NCI-H2196 (cell line): Measurements from ENCODE around the gene MYBBP1A.

Source experiments
- DNase-seq: peaks from one replicate; lab custom pipeline; 2025; ENCODE audit not compliant: unreplicated experiment; lab: John Stamatoyannopoulos, UW

MYBBP1A gene

GRCh38 chr17:4506175-4506813 is 48.9 kb downstream of the MYBBP1A start:
- DNase-seq, result no peak

DNA sequence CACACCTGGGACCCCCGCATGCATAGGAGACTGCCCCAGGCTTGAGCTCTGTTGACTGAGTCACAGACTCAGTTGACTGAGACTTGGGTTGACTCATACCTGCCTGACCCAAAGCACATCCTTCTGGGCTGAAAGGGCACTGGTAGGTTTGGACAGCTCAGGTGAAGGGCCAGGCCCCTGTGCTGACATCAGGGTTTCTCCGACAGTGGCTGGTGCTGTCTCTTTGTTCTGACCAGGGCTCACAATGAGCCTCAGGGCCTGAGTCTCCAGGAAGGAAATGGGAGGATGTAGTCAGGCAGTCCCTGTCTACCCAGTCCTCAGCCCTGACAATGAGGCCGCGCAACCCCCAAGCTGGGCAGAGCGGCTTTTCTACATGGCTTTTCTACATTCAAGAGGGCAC is 50.0 kb downstream of the MYBBP1A start:
- no peak for DNase-seq

DNA sequence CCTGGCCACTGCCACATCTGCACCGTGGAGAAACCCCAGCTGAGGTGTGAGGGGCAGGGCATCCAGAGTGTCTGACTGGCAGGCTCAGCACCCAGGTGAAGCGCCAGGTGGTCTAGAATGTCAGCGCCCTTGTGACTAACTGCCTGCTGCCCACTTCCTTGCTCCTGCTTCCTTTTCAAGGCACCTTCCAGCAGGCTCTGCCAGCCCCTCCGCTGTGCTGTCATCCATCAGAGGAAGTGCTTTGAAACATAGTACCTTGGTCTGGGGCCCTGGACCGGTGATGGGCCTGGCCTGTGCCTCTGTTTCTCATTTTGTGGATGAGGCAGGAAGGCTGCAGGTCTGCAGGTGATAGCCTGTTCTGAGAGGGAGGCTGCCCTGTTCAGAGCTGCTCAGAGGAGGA is 51.0 kb downstream of the MYBBP1A start:
- DNase-seq, result no peak

GRCh38 chr17:4503283-4504025 is 51.7 kb downstream of the MYBBP1A start:
- DNase-seq, result no peak

- DNase-seq, result no peak
These were observed 52.6 kb downstream of the MYBBP1A start for GRCh38 chr17:4502466-4503154.

- no peak for DNase-seq
These were observed 53.8 kb downstream of the MYBBP1A start for GRCh38 chr17:4501295-4501949.

- DNase-seq, result no peak
These were observed 55.0 kb downstream of the MYBBP1A start for GRCh38 chr17:4500191-4500571.

GRCh38 chr17:4499431-4500190 is 55.6 kb downstream of the MYBBP1A start:
- no peak for DNase-seq

DNA sequence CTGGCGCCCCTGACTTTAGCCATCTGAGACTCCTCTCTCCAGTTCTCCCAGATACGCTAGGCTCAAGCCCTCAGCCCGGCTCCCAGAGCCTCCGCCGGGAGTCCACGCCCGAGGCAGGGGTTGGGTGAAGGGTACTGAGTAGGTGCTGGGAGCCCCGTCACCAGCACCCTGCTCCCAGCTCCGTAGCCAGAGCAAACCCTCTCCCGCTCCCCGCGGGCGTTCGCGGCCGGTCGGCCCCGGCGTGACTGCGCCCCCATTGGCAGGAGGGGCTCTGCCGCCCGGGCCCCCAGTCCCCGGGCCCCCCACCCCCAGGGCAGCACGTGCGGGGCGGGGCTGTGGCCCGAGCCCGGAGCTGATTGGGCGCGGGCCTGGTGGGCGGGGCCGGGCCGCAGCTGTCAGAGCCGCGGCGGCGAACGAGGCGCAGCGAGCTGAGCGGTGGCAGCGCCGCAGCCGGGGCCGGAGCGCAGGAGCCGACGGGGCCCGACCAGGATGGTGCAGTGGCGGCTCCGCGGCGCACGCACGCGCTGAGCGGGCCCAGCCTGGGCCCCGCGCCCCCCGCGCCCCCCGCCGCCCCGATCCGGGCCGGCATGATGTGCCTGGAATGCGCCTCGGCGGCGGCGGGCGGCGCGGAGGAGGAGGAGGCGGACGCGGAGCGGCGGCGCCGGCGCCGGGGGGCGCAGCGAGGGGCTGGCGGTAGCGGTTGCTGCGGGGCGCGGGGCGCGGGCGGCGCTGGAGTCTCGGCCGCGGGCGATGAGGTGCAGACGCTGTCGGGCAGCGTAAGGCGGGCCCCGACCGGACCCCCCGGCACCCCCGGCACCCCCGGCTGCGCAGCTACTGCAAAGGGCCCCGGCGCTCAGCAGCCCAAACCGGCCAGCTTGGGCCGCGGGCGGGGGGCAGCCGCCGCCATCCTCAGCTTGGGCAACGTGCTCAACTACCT is 56.5 kb downstream of the MYBBP1A start, which contains the start of gene SPNS2:
SPNS2 (plus strand) TSS at position 421 of the 937 bp plus-strand sequence; CDS start at position 588, 167 bp downstream.
- peak; percentile 56 for DNase-seq

- DNase-seq, result no peak
These were observed 57.9 kb downstream of the MYBBP1A start for GRCh38 chr17:4497101-4497824.

DNA sequence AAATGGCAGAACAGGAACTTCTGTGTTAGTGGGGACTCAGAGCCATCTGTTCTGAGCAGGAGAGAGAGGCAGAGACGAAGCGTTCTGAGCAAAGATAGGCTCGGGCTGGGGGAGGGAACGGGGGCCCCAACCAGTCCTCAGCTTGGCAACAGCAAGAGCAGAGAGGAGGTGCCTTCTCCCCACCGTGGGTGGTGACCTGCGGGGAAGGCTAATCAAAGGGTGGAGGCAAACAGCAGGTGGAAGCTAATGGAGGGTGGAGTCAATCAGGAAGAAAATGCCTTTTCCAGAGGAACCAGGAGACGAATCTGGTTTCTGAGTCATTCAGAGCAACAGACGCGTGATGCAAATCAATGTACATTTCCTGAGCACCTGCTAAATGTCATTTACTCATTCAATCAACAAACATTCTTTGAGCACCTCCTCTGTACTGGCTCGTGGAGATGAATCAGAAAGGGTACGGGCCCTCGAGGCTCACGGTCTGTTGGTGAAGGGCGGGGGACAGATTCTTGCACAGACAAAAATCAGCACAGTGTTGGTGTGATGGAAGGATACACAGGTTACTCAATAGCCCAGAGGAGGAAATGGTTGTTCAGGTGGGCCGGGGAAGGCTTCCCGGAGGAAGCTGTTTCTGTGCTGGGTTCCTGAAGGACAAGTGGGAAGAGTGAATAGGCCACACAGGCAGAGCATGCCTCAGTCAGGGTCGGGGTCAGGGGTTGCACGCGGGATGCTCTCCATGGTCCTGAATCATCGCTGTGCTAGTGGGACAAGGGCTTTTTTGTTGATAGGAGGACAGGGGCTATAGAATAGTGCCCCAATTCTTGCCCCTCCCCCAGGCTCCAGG is 62.2 kb downstream of the MYBBP1A start:
- DNase-seq, result no peak

DNA sequence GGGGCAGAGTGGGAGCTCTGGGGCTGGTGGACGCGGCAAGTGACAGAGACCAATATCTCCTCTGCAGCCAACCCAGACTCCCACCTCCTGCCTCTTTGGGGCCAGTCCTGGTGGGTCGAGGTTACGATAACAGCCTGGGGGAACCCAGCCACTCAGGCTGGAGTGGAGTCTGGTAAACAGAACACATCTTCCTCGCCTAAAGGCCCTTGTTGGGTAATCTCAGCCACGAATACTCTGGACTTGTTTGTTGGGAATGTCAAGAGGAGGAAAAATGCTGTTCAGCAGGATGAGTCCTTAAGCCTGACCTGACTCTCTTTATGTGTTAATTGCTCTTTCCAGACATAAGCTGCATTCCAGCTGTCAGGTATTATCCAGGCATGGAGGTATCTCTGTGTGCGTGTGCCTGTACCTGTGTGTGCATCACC is 64.5 kb downstream of the MYBBP1A start:
- DNase-seq, result no peak

GRCh38 chr17:4490109-4490591 is 65.0 kb downstream of the MYBBP1A start:
- DNase-seq, result no peak

DNA sequence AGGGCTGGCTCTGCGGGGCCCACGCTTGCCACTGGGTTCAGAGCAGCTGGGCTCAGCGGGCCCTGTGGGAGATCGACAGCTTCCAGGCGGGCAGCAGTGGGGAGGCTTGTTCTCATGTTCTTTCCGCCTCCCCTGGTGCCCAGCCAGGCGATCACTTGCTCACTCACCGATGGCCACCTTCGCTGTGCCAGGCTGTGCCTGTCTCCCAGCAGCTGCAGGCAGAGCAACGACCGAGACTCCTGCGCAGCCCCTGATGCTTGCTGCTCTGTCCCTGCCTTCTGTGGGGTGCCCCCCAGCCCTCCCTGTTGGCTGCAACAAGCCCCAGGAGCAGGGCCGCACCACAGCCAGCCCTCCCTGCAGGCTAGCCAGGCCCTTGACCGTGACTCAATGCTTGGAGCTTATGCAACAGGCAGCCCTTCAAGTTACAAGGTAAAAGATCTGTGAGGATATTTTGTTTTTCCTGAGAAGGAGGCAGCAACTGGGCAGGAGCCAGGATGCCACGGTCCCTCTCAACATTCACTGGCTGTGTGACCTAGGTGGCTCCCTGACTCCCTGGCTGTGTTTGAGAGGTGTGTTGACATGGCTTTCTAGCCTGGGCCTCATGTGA is 66.1 kb downstream of the MYBBP1A start:
- no peak for DNase-seq
